Stimulated activated CD4-positive, alpha-beta T cell treated with anti-CD3 and anti-CD28 coated beads, TNF-alpha, amount 100 ng/mL, for 1 hour (primary cell): Measurements from ENCODE around the gene MSMB.

Experiments
- DNase-seq, 3 donors: peaks; one replicate each; pipeline ENCODE4 v3.0.0-alpha.2; 2020; ENCODE audit warnings: low read depth in 3 of 3, low spot score in 1 of 3

The MSMB gene

GRCh38 chr10:46035923-46036849, 9.9 kb downstream of the MSMB start:
- DNase-seq, result no peak

- DNase-seq, result no peak
These were observed 12.5 kb downstream of the MSMB start for GRCh38 chr10:46033602-46034011.

- DNase-seq, result no peak
These were observed 14.2 kb downstream of the MSMB start for GRCh38 chr10:46031648-46032532.

GRCh38 chr10:46030091-46030937, 15.8 kb downstream of the MSMB start, which contains the start of gene NCOA4:
NCOA4 (minus strand) TSS chr10:46030623; CDS start chr10:46016680, 13,943 bp downstream.
- peak; percentile 87 to 96 (median 92) for DNase-seq

- no peak for DNase-seq
These were observed 16.5 kb downstream of the MSMB start for GRCh38 chr10:46029461-46030030.

GRCh38 chr10:46028584-46029460, 17.2 kb downstream of the MSMB start:
- DNase-seq, result no peak

GRCh38 chr10:46026106-46026505, 20.0 kb downstream of the MSMB start:
- DNase-seq, result no peak

GRCh38 chr10:46025406-46025805, 20.7 kb downstream of the MSMB start:
- DNase-seq, result no peak

- no peak for DNase-seq
These were observed 21.1 kb downstream of the MSMB start for GRCh38 chr10:46024948-46025347.

- DNase-seq, result peak; percentile 47 to 59 (median 48)
These were observed 22.9 kb downstream of the MSMB start for GRCh38 chr10:46022978-46023702.

- no peak for DNase-seq
These were observed 25.8 kb downstream of the MSMB start for GRCh38 chr10:46020344-46020657.

GRCh38 chr10:46019569-46020343, 26.3 kb downstream of the MSMB start:
- no peak for DNase-seq

- no peak for DNase-seq
These were observed 26.9 kb downstream of the MSMB start for GRCh38 chr10:46019177-46019528.

- no peak for DNase-seq
These were observed 27.5 kb downstream of the MSMB start for GRCh38 chr10:46018453-46019176.

GRCh38 chr10:46017733-46018132, 28.3 kb downstream of the MSMB start:
- DNase-seq, result no peak

GRCh38 chr10:46016811-46017210, 29.3 kb downstream of the MSMB start:
- no peak for DNase-seq

- no peak for DNase-seq
These were observed 29.9 kb downstream of the MSMB start for GRCh38 chr10:46016190-46016589.
